IMR-90 (cell line): ENCODE results near the gene GPC6. TPM values are rescaled to one million over a fixed set of nuclear protein-coding genes. Genes with fewer than 3 reads are reported as not detected.

Experiments used
- ATAC-seq: fragments of 200-7000 bp; cut with Tn5 transposase; 2 replicates; pipeline ENCODE4 v1.9.1; 2020; ENCODE audit warnings: low read depth, mild to moderate bottlenecking, moderate library complexity
- BruUV-seq: library from RNA; stranded (reverse); fragments of 400-500 nt; replicated peaks from 2 replicates; lab custom pipeline; 2021; lab: Mats Ljungman, UMichigan
- CTCF ChIA-PET: fragments of 300-600 bp; formaldehyde crosslinking; extraction: SDS; loops from one replicate; lab custom pipeline; 2021; ENCODE audit warnings: antibody characterized with exemption; lab: Yijun Ruan, JAX
- POLR2A ChIA-PET: fragments of 300-600 bp; sonication (Branson Sonifier 250); formaldehyde crosslinking; loops from one replicate; lab custom pipeline; 2022; ENCODE audit warnings: antibody characterized with exemption; ENCODE audit not compliant: unreplicated experiment; lab: Charles Lee
- DNase-seq: peaks from one replicate; pipeline ENCODE4 v3.0.0; 2013
- H2AFZ ChIP-seq: replicated peaks from 2 replicates; pipeline ENCODE3; 2013; ENCODE audit warnings: low read length, mild to moderate bottlenecking; ENCODE audit not compliant: poor library complexity
- H2AK5ac ChIP-seq: 2 replicates; pipeline ENCODE4 v1.6.1; 2013; ENCODE audit warnings: low read depth, low read length, inconsistent platforms
- H2AK9ac ChIP-seq: replicated peaks from 2 replicates; pipeline ENCODE3; 2013; ENCODE audit warnings: mild to moderate bottlenecking, low read depth, low read length, moderate library complexity; ENCODE audit not compliant: poor library complexity
- H2BK120ac ChIP-seq: 2 replicates; pipeline ENCODE4 v1.6.1; 2013; ENCODE audit warnings: low read depth, low read length, inconsistent platforms
- H2BK15ac ChIP-seq: 3 replicates; pipeline ENCODE4 v1.6.1; 2013; ENCODE audit warnings: low read depth, low read length, inconsistent platforms
- H2BK20ac ChIP-seq: 2 replicates; pipeline ENCODE4 v1.6.1; 2013; ENCODE audit warnings: low read depth, mild to moderate bottlenecking, inconsistent platforms, low read length, moderate library complexity
- H2BK5ac ChIP-seq: 2 replicates; pipeline ENCODE4 v1.6.1; 2013; ENCODE audit warnings: mild to moderate bottlenecking, low read depth, low read length, inconsistent platforms; ENCODE audit not compliant: poor library complexity, severe bottlenecking
- H3K14ac ChIP-seq: replicated peaks from 2 replicates; pipeline ENCODE4 v1.6.1; 2013; ENCODE audit warnings: low read depth, low read length, inconsistent platforms
- H3K18ac ChIP-seq: 2 replicates; pipeline ENCODE4 v1.6.1; 2013; ENCODE audit warnings: low read depth, low read length, control low read depth
- H3K23ac ChIP-seq: 2 replicates; pipeline ENCODE4 v1.6.1; 2013; ENCODE audit warnings: low read depth, low read length, inconsistent platforms
- H3K27ac ChIP-seq: 2 replicates; pipeline ENCODE4 v1.5.1; 2013; ENCODE audit warnings: mild to moderate bottlenecking, control low read depth, low read length; ENCODE audit not compliant: insufficient read depth
- H3K27me3 ChIP-seq: 2 replicates; pipeline ENCODE4 v1.6.1; 2013; ENCODE audit warnings: low read length; ENCODE audit not compliant: control insufficient read depth, insufficient read depth
- H3K36me3 ChIP-seq: 2 replicates; pipeline ENCODE4 v1.6.1; 2013; ENCODE audit warnings: low read length, mixed read lengths; ENCODE audit not compliant: control insufficient read depth, insufficient read depth
- H3K4ac ChIP-seq: 2 replicates; pipeline ENCODE4 v1.6.1; 2013; ENCODE audit warnings: low read depth, low read length, inconsistent platforms
- H3K4me1 ChIP-seq: 2 replicates; pipeline ENCODE4 v1.6.1; 2013; ENCODE audit warnings: low read length, mixed read lengths; ENCODE audit not compliant: control insufficient read depth, insufficient read depth
- H3K4me2 ChIP-seq: 2 replicates; pipeline ENCODE4 v1.6.1; 2013; ENCODE audit warnings: low read depth, mild to moderate bottlenecking, control low read depth, low read length, moderate library complexity
- H3K4me3 ChIP-seq: 2 replicates; pipeline ENCODE4 v1.5.1; 2013; ENCODE audit warnings: low read depth, mild to moderate bottlenecking, control low read depth, low read length, moderate library complexity; ENCODE audit not compliant: insufficient read depth
- H3K56ac ChIP-seq: 2 replicates; pipeline ENCODE4 v1.6.1; 2013; ENCODE audit warnings: low read length, inconsistent platforms; ENCODE audit not compliant: insufficient read depth; ENCODE audit errors: extremely low read depth
- H3K79me1 ChIP-seq, 2 experiments: 2 replicates each; pipeline ENCODE4 v1.6.1; 2013; ENCODE audit warnings: low read length in 2 of 2, inconsistent platforms in 1 of 2, low read depth in 1 of 2
- H3K9ac ChIP-seq: 2 replicates; pipeline ENCODE4 v1.6.1; 2013; ENCODE audit warnings: low read depth, low read length, control low read depth
- H3K9me1 ChIP-seq: 2 replicates; pipeline ENCODE4 v1.6.1; 2013; ENCODE audit warnings: low read length, inconsistent platforms; ENCODE audit not compliant: insufficient read depth
- H3K9me3 ChIP-seq: 2 replicates; pipeline ENCODE4 v1.6.1; 2013; ENCODE audit warnings: low read length; ENCODE audit not compliant: control insufficient read depth, insufficient read depth
- H4K20me1 ChIP-seq: 2 replicates; pipeline ENCODE4 v1.6.1; 2013; ENCODE audit warnings: low read length, inconsistent platforms; ENCODE audit not compliant: insufficient read depth
- H4K5ac ChIP-seq: 2 replicates; pipeline ENCODE4 v1.6.1; 2013; ENCODE audit warnings: mild to moderate bottlenecking, low read depth, low read length, control low read depth
- H4K8ac ChIP-seq, 2 experiments: 2 replicates each; pipeline ENCODE4 v1.6.1; 2013; ENCODE audit warnings: low read depth in 2 of 2, low read length in 2 of 2, control low read depth in 1 of 2, inconsistent platforms in 1 of 2
- H4K91ac ChIP-seq: 2 replicates; pipeline ENCODE4 v1.6.1; 2013; ENCODE audit warnings: low read depth, low read length, inconsistent platforms; ENCODE audit not compliant: insufficient read depth
- CTCF ChIP-seq: conservative IDR thresholded peaks from 2 replicates; pipeline ENCODE4 v1.5.1; 2012; ENCODE audit warnings: mild to moderate bottlenecking, low read depth, low read length, improper control_type of control experiment
- RAD21 ChIP-seq: IDR thresholded peaks from 2 replicates; pipeline ENCODE4 v1.6.1; 2012; ENCODE audit warnings: low read length, improper control_type of control experiment
- RCOR1 ChIP-seq: IDR thresholded peaks from 2 replicates; pipeline ENCODE4 v1.6.1; 2012; ENCODE audit warnings: mild to moderate bottlenecking, low read length, improper control_type of control experiment; ENCODE audit not compliant: insufficient replicate concordance
- SMC3 ChIP-seq: fragments of 150-350 bp; IDR thresholded peaks from 2 replicates; pipeline ENCODE4 v1.6.1; 2016; ENCODE audit warnings: low read depth, mild to moderate bottlenecking, antibody characterized with exemption, low read length, moderate library complexity
- dilution Hi-C: fragments of 300-500 bp; cut with HindIII; formaldehyde crosslinking; loops from one replicate; pipeline ENCODE4 v1.14.3; 2018; ENCODE audit warnings: low sequenced_read_pairs; ENCODE audit not compliant: unreplicated experiment
- in situ Hi-C: fragments of 300-500 bp; cut with MboI; formaldehyde crosslinking; loops from 3 replicates; pipeline ENCODE4 v1.14.3; 2019; ENCODE audit warnings: low sequenced_read_pairs, inconsistent platforms, mixed read lengths
- intact Hi-C: fragments of 100-400 bp; cut with micrococcal nuclease; formaldehyde crosslinking; loops from 2 replicates; pipeline ENCODE4 v1.10.0; 2022
- polyA plus RNA-seq, 3 experiments: library from polyadenylated mRNA; depleted of rRNA; stranded (reverse); fragments of >200 nt; gene quantifications; 2 replicates each; pipeline ENCODE4 v1.2.3, GENCODE V29; 2012; ENCODE audit warnings: low replicate concordance in 1 of 3
- total RNA-seq: library from RNA; depleted of rRNA; stranded (reverse); fragments of >200 nt; gene quantifications from 2 replicates; pipeline ENCODE4 v1.2.3, GENCODE V29; 2012
- TF ChIP-seq, protein P1 (sequence below): fragments of 150-350 bp; IDR thresholded peaks from 2 replicates; pipeline ENCODE4 v1.6.1; 2017; ENCODE audit warnings: mild to moderate bottlenecking, antibody characterized with exemption, low read length, low read depth

Gene GPC6
- total and polyA plus RNA-seq, 2 of the 4 experiments (the other 2 are of a cell fraction), result 14.9 to 39.4 TPM

DNA sequence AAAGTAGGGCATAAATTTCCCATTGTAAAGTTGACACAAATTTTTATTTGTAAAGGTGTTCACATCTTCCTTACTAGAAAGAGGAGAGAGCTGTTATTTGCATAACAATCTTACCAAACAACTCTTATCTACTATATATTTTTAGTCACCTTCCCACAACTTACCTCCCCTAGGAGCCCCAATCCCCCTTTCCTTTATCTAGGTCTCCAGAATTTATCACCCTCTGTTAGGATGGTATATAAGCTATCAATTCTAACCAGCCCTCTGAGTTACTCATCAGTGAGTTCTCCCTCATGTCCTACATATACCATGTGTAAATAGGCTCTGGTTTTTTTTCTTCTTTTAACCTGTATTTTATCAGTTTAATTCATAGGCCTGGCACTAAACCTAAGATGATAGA is 1190.7 kb downstream of the GPC6 start:
- no peak overlapping the region for H2AFZ ChIP-seq
- ChIA-PET CTCF (no interaction called here), POLR2A (no interaction called here)
- intact Hi-C loops (no loop called here), in situ Hi-C loops (no loop called here), dilution Hi-C loops (no loop called here)
- H2BK120ac ChIP-seq, result no peak overlapping the region
- no peak overlapping the region for H2AK9ac ChIP-seq
- no peak overlapping the region for H3K56ac ChIP-seq
- no peaks in the 10 kb centered on the region for H3K9me1 ChIP-seq
- H3K9me3 ChIP-seq, result no peaks in the 10 kb centered on the region
- H3K4me3 ChIP-seq, result no peak overlapping the region
- no peak overlapping the region for H3K18ac ChIP-seq
- H3K36me3 ChIP-seq, result no peaks in the 10 kb centered on the region
- no peak overlapping the region for H4K5ac ChIP-seq
- no peak overlapping the region for H2BK20ac ChIP-seq
- H4K8ac ChIP-seq, result no peak overlapping the region
- no peak for ATAC-seq
- no peaks in the 10 kb centered on the region for H4K20me1 ChIP-seq
- H2AK5ac ChIP-seq, result no peak overlapping the region
- H3K23ac ChIP-seq, result no peak overlapping the region
- H2BK15ac ChIP-seq, result no peak overlapping the region
- H3K27me3 ChIP-seq, result peaks cover 5% of the 10 kb centered on the region
- H2BK5ac ChIP-seq, result no peak overlapping the region
- no peak for TF ChIP-seq SMC3
- TF ChIP-seq RCOR1, result no peak
- no peak for TF ChIP-seq RAD21
- no peak for TF ChIP-seq CTCF
- TF ChIP-seq, protein P1, sequence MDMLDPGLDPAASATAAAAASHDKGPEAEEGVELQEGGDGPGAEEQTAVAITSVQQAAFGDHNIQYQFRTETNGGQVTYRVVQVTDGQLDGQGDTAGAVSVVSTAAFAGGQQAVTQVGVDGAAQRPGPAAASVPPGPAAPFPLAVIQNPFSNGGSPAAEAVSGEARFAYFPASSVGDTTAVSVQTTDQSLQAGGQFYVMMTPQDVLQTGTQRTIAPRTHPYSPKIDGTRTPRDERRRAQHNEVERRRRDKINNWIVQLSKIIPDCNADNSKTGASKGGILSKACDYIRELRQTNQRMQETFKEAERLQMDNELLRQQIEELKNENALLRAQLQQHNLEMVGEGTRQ, result no peak
- H3K4ac ChIP-seq, result no peak overlapping the region
- H3K9ac ChIP-seq, result no peak overlapping the region
- no peaks in the 10 kb centered on the region for H3K79me1 ChIP-seq
- H3K4me1 ChIP-seq, result no peaks in the 10 kb centered on the region
- no peak overlapping the region for H3K27ac ChIP-seq
- DNase-seq, result no peak
- no peak overlapping the region for H3K4me2 ChIP-seq
- no peak overlapping the region for H3K14ac ChIP-seq
- H4K91ac ChIP-seq, result no peak overlapping the region
- no TSS peak for BruUV-seq
